HG03139 (cell line): Measurements from ENCODE around the gene TUT1.
"Not testable (repeated sequence)": the region's sequence is repeated elsewhere in the genome, so short reads cannot be mapped to it uniquely, and the experiment has no call there.

Experiments
- ATAC-seq: cut with Tn5 transposase; IDR thresholded peaks from one replicate; pipeline ENCODE4 v1.9.1; 2021; ENCODE audit not compliant: unreplicated experiment

Gene TUT1

DNA sequence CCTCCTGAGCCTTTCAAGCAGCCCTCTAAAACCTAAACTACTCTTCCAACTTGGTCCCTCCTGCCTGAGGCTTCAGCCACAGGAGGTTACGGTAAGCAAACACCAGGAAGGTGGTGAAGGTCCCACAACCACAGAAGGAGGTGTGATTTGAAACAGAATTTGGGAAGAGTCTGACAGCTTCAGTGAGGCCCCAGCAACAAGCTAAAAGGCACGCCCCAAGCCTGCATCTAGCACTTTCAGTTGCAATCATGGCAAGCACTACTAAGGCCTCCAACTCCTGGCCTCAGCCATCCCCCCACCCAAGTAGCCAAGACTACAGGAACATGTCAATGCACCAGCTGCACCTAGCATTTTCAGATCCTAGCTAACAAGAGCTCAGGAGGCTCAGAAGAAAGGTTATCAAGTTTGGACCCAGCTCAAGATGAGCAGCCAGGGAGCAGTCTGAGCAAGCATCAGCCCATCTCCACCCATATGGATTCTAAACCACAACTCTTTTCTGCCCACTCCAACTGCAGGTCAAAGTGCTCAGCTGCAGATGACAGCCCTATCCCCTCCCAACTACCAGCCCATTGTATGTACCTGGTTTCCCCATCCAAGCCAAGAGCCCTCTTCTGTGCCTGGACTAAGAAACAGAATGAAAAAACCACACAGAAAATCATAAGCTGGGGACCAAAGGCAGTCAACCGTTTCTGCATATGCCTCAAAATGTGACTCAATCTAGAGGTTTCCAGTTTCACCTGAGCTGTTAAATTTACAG, 34.3 kb downstream of the TUT1 start:
- ATAC-seq: peak; percentile 9

DNA sequence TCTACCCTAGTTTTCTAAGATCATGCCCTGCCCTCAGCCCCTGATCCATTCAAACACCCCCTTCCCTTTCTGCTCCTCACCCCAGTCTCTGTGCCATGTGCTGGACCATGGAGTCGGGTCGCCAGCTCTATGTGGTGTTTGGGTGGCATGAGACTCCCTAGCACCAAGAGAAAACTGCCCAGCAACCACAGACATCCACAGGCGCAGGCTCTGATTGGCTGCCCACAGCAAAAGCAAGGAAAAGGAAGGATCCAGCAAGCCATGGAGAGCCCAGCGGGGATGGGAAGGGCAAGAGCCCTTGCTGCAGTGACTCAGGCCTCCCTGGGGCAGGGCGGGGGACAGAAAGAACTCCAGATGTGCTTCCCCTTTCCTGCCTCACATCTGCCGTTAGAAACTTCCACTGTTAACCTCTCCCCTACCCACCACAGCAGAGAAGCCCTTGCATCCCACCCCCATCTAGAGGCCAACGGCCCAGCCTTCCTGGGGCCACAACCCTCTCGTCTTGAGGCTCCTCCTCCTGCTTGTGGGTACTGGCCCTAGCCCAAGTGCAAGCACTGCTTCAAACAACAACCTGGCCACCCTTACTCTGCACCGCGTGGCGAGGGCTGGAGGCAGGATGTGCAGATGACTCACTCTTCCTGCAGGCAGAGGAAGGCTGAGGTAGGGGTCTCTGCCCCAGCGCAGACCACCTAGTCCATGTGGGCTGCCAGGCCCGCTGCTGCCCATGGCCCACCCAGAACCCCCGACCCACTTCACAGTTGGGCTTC, 35.0 kb downstream of the TUT1 start:
- peak; percentile 28 for ATAC-seq

DNA sequence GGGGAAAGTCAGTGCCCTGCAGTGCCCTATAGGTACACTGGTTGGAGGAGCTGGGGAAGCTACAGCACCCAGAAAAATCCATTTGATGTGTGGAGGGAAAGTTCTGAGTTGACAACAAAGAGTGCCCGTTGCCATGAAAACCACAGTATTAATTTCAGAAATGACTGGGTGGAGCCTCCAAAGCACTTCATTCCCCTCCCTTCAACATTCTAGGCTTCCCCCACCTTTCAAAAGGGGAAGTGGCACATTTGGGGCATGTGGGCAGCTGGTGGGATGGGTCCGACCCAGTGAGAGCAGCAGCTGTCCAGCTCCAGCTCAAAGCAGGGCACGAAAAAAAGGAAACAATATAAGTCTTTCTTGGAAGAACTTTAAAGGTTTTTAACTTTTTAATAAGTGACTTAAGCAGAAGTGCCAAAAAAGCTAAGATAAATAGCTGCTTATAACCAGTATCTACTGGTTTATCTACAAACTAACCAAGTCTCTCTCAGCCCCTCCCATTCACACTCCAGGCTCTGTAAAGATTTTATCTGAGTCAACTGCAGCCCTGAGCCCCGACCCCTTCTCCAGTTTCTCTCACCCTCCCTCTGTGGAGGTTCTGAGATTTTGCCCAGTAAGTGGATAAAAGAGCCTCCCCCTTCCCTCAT, 35.7 kb downstream of the TUT1 start:
- no peak for ATAC-seq

DNA sequence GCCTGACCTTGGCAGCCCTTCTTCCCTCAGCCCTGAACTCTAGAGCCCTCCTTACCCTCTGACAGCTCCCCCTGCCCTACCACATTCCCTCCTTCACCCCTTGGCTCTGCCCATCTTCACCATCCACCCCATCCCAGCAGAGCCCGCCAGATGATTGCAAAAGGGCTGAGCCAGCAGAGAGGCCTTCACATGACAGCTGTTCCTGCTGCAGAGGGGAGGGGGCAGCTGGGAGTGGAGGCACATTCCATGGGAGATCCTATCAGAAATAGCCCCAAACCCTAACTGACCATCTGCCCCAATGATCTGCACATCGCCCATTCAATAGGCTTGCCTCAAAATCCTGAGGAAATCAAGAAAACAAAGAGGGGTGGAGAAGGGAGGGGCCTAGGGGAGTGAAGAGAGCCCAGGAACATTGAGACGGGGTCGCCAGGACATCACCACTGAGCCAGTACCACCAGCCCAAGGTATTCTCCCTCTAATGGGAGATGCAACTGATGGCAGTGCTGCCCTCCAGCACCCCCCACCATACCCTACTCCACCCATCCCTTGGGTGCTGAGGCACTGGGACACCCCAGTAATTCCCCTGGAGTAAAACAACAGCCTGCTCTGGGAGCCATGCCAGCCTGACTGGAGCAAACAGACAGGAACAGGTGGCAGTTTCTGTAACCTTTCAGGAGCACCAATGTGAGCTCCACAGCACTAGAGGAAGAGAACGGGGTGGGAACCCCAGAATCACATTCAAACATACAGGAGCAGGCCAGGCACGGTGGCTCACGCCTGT, 36.7 kb downstream of the TUT1 start:
- ATAC-seq: no peak

DNA sequence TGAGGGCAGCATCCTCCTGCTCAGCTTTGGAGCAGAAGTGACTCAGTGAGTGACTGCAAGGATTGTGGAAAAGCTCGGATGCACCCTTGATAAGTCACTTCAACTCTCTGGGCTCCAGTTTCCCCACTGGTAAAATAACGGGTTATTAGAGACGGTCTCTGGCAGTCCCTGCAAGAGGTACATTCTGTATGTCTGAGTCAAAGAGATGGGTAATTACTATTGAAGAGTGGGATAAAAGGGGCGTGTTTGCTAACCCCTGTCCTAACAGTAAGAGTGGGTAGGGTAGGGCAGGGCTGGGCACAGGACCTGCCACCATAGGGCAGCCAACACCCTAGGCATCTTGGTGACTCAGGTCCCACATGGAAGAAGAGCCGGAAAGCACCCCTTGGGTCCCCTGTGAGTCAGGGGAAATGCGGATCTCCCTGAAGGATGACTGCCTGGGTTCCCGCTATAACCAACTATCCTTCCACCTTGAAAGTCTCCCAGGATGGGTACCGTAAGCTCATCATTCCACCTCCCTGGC, 37.4 kb downstream of the TUT1 start:
- no peak for ATAC-seq

DNA sequence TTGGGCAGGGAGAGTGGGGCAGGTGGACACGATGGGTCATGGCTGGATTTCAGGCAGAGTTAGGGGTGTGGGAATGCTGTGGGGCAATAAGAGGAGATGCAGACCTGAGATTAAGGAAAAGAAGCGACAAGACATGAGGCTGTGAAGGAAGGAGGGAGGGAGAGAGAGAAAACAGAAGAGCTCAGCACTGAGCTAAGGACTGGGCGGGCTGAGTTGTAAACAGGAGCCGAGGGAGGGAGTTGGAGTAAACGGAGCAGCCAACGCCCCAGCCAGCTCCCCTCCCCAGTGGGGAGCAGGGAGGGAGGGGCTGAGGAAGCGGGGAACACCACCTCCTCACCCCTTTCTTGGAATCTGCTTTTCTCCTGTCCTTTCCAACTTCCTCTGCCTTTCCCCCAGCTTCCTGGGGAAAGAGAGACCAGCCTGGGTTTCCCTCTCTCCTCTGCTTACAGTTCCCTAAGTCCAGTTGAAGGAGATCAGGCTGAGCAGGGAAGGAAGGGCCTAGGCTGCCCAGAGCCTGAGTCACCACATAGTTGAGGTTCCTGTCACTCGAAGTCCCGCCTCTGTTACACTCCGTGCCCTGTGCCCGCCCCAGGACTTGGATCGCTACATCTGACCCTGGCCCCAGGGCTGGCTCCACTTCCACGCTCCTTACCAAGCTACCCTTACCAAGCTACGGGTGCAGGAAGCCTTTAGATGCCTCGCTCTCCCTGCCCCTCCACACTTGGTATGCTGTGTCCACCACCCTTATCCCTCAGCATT, 38.1 kb downstream of the TUT1 start:
- no peak for ATAC-seq

DNA sequence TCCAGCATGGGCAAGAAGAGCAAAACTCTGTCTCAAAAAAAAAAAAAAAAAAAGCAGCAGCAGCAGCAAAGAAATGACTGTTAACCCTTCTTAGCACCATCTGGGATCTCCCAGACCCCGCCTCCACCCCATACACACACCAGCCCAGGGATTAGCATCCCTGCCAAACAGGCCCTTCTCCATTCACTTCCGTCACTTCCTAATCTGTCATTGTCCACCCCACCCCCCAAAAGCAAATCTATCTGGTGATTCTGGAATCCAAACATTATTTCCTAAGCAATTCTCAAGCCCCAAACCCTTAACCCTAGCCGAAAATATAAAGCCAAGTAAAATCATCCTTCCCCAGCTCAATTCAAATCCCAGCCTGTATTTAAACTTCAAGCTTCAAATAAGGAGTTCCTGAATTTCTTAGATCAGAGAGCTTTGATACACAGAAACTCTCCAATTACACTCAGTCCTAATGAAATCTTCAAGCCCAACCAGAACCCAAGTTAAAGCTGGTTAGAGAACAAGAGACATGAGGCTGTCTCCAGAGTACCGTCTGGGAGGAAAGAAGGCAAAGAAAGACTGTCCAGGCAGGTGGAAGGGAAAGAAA, 38.7 kb downstream of the TUT1 start:
- ATAC-seq: no peak

DNA sequence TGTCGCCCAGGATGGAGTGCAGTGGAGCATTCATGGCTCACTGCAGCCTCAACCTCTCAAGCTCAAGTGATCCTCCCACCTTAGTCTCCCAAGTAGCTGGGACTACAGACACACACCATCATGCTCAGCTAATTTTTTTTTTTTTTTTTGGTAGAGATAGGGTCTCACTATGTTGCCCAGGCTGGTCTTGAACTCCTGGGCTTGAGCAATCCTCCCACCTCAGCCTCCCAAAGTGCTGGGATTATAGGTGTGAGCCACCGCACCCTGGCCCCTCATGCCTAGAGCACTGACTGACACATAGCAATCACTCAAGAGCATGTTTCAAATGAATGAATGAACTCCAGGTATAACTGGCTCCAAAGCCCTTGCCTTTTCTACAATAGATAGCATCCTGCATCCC, 40.8 kb downstream of the TUT1 start:
- not testable (repeated sequence) for ATAC-seq

DNA sequence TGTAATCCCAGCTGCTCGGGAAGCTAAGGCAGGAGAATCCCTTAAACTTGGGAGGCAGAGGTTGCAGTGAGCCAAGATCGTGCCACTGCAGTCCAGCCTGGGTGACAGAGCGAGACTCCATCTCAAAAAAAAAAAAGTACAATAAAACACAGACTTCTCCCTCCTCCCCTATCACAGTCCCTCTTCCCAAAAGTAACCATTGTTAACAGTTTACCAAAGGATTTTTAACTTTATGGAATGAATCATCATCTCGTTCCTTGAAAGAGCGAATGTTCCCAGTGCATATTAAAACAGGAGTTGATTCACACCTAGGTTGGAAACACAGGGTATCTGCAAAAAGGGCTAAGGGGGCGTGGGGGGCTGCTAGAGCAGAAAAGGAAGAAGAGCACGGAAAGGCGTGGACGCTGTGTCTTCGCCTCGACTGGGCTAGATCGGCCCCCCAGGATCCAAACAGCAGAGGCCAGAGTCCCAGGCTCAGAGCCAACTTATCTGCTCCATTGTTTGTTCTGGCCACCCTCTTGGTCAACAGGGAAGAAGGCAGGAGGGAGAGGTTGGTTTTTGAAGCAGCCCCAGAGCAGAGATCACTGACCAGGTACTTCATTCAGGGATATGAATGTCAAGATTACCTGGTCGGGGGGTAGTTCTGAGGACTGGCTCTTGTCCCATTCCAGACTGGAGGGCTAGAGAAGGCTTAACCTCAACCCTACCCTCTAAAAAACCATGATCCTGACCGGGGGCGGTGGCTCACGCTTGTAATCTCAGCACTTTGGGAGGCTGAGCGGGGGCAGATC, 42.6 kb downstream of the TUT1 start:
- ATAC-seq: no peak

DNA sequence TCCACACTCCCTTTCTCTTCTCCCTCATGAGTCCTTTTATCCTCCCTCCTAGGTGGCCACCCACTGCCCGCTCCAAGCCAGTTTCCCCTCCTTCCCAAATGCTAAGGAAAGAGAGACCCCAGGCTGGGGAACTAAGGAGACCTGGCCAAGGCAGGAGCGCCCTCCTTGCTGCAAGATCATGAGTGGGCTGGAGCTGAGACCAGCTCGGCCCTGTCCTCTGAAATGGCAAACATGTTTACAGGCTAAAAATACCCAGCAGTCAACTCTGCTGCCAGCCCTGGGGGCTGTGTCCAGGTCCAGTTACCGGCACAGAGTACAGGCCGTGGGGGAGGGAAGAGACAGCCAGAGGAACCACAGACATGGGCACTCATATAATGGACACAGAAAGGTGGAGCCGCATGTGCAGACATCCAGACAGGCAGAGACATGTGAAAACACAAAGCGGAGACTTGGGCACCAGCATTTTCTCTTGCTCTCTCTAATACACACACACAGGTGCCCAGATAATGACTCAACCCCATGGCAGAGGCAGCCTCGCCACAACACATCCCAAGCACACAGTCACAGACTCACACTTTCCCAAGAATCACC, 43.5 kb downstream of the TUT1 start:
- ATAC-seq: no peak

DNA sequence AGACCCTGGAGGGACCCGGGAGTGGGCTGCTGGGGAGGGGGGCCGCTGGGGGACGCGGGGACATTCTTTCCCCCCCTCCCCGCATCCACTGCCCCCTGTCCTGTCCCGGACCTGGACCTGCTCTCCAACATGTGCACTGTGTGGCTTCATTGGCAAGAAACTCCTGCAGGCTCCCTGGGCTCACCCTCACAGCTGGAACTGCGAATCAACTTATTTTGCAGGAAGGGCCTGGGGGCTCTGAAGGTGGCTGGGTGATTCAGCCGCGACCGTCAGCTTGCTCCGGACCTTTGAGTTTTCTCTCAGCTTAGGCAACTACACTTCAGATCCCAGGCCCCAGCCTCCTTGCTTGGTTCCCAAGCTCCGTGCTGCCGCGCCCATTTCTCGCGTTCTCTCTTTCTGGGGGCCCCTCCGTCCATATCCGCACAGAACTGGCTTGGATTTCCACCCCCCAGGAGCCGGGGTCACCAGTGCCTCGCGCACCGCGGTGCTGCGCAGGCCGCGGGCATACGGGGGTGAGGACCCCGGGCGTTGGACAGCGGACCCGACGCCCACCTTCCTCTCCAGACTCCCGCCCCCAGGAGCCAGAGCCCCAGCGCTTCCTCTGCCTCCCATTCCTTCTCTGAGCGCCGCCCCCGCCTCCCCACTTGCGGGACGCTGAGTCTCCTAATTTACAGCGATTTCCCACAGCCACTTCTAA, 44.2 kb downstream of the TUT1 start:
- no peak for ATAC-seq

DNA sequence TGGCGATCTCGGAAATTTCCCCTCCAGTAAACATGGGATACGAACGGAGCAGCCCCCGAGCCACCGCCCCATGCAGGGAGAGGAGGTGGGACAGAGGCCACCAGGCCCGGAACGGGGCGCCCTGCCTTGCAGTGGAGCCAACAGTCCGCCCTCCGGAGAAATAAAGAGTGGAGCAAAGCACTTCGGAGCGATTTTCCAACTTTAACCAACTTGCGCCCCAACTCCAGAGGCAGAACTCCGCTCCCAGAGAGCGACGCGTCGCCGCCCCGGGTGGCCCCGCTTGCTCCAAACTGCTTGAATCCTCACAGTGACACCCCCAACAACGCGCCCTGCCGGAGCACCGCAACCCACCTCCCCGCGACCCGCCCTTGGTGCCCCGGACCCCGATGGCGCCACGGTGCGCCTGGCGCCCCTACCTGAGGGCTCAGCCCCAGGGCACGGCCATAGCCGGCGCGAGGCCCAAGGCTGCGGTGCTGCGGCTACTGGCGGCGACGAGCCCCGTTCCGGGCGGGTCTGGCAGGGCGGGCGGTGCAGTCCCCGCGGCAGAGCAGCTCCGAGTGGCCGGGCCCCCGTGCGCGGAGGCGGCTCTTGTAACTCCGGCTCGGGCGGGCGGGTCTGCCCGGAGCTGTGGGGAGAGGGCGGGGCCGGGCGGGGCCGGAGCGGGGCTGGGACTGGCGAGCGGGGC, 44.9 kb downstream of the TUT1 start, which contains the start of gene AHNAK:
AHNAK (minus strand) TSS at position 563 of the 685 bp plus-strand sequence. CDS start 10,708 bp downstream, outside the sequence.
- no peak for ATAC-seq

DNA sequence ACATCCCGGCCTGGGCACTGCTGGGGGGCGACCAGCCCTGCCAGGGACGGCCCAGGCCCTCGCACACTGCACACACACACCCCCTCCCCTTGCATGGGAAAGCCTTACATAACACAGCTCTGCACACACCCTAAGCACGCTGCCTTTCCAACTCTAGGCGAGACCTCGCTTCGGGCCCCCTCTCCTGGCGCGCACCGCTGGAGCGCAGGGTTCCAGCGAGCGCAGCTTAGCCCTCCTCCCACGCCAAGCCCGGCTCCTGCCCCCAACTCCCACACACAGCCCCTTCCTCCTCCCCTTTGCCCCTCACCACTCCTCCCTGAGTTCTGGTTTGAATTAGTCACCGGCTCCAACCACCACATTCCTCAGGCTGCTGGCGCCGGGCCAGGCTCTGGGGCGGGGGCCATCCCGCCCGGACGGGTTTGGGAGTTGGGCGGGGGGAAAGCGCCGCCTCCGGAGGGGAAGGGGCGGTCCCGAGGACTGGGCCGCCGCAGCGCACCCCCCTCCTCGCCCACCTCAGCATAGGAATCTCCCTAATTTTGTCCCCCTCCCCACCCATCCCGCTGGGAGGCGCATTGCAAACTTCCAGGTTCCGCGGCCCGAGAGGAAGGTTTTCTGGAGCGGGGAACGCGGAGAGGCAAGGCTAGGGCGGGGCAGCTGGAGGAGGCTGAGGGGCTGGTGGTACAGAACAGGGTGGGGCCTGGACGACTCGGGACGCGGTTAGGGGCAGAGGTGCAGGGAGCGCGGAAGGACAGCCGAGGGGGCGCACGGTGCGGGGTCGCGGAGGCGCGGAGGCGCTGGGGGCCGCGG, 45.7 kb downstream of the TUT1 start:
- no peak for ATAC-seq

DNA sequence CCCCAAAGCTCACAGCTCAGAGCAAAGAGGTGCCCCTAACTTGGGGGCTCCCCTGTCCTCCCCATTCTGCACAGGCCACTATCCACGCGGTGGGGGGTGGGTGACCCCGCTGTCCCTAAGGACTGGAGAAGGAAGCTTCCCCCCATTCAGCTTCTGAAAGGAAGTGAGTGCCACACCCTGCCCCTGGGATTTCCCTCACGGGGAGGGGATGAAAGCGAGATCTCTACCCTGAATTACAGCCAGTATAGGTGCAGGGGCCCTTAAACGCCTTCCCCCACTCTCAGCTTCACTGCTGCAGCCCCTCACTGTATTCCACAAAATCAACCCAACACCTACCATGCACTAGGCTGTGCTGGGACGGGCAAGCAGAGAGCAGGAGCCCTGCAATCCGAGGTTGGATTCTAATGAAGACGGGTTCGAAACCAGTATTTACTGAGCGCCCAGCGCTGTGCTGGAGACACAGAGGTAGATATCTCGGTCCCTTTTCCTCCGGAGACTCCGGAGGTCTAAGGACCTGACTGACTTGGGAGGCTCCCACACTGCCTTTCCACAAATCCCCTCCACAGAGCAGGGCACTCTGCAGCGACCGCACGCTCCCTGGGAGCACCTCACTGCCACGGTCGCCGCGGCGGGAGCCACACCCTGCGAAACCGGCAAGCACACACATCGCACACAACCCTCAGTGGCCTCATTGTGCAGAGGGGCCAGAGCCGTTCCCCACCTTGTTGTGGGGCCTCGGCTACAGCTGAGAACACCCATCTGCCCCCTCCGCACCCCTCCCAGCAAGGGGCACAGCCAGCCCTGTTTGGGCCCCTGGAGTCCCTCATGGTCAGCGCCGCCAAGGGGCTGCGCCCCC, 46.5 kb downstream of the TUT1 start:
- ATAC-seq: no peak

DNA sequence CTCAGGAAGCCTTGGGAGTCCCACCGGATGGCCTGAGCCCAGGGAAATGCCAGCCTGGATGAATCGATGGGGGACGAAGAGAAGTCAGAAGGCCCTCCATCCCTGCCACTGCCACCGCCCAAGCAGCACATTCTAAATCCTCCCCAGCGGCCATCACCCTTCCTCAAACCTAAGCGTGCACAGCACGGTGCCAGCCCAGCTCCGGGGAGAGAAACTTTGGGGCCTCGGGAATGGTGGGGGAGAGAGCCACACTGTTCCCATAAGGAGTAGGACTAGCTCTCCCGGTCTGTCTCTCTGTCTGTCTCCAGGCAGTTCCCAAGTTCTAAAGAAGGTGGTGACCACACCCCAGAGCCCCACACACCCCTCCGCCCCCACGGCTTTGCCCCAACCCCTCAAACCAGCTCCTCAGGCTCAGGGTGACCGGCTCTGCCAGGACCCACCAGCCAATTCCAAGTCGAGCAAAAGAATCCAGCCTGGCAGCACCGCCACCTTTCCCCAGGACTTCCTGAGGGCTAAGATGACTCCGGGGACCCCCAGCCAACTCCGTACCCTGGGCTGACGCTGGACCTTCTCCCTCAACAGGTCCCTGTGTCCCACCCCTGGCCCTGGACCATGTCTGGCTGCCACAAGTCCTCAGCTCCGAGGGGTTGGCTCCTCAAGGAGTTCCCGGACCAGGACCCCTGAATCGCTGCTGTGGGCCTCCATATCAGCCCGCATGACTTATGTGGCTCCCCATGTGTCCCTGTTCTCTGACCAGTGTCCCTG, 47.5 kb downstream of the TUT1 start:
- ATAC-seq: no peak
